Naive thymus-derived CD4-positive, alpha-beta T cell (primary cell): ENCODE data around the gene ZNF774. TPM values are rescaled to one million over a fixed set of nuclear protein-coding genes. Genes with fewer than 3 reads are reported as not detected.
A peak's percentile ranks its signal among the peaks of the same experiment; 100 is the strongest.

Experiments
- ATAC-seq: fragments of 150-1000 bp; cut with Tn5 transposase; 2 replicates; pipeline ENCODE4 v1.10.0; 2021; ENCODE audit warnings: mild to moderate bottlenecking, moderate library complexity
- CTCF ChIA-PET: fragments of 350-600 bp; sonication (Branson Sonifier 250); formaldehyde crosslinking; loops from one replicate; lab custom pipeline; 2021; ENCODE audit warnings: antibody characterized with exemption; lab: Charles Lee
- POLR2A ChIA-PET: fragments of 350-600 bp; sonication (Branson Sonifier 250); formaldehyde crosslinking; loops from one replicate; lab custom pipeline; 2021; ENCODE audit warnings: antibody characterized with exemption, inconsistent platforms; lab: Charles Lee
- DNase-seq, 9 donors: peaks; one replicate each; pipeline versions ENCODE4 v3.0.0 to v3.0.0-alpha.2; 2020 to 2022; ENCODE audit warnings: mixed read lengths in 1 of 9
- H3K27ac ChIP-seq: one replicate; pipeline ENCODE4 v1.7.0; 2013; ENCODE audit warnings: mild to moderate bottlenecking, low read depth, low read length, moderate library complexity
- H3K27me3 ChIP-seq, 2 donors: one replicate each; pipeline ENCODE4 v1.7.0; 2013; ENCODE audit warnings: low read length in 2 of 2, mild to moderate bottlenecking in 2 of 2, moderate library complexity in 2 of 2; ENCODE audit not compliant: control insufficient read depth in 2 of 2, insufficient read depth in 2 of 2
- H3K36me3 ChIP-seq, 3 experiments: 1 replicate in 2 of 3; 2 replicates in 1 of 3; pipeline ENCODE4 v1.7.0; 2013; ENCODE audit warnings: low read length in 3 of 3, mild to moderate bottlenecking in 3 of 3, moderate library complexity in 1 of 3; ENCODE audit not compliant: insufficient read depth in 3 of 3, control insufficient read depth in 2 of 3
- H3K4me1 ChIP-seq, 2 donors: one replicate each; pipeline ENCODE4 v1.7.0; 2013; ENCODE audit warnings: low read length in 2 of 2, mild to moderate bottlenecking in 2 of 2, moderate library complexity in 1 of 2; ENCODE audit not compliant: control insufficient read depth in 2 of 2, insufficient read depth in 2 of 2
- H3K4me3 ChIP-seq: 2 replicates; pipeline ENCODE4 v1.7.0; 2013; ENCODE audit warnings: mild to moderate bottlenecking, low read length
- H3K9me3 ChIP-seq, 3 experiments: 1 replicate in 2 of 3; 2 replicates in 1 of 3; pipeline ENCODE4 v1.7.0; 2013; ENCODE audit warnings: low read length in 3 of 3; ENCODE audit not compliant: control insufficient read depth in 2 of 3
- H3K27ac Mint-ChIP-seq, 9 donors: one replicate each; pipeline ENCODE4 v1.8.0; 2020 to 2022; ENCODE audit warnings: mixed read lengths in 9 of 9, mild to moderate bottlenecking in 8 of 9, moderate library complexity in 5 of 9, inconsistent platforms in 2 of 9
- H3K27me3 Mint-ChIP-seq, 5 donors: one replicate each; pipeline ENCODE4 v1.8.0; 2021 to 2022; ENCODE audit warnings: mixed read lengths in 5 of 5, mild to moderate bottlenecking in 1 of 5
- H3K36me3 Mint-ChIP-seq, 5 donors: one replicate each; pipeline ENCODE4 v1.8.0; 2020 to 2022; ENCODE audit warnings: mixed read lengths in 5 of 5, mild to moderate bottlenecking in 3 of 5, inconsistent platforms in 1 of 5
- H3K4me1 Mint-ChIP-seq, 7 donors: one replicate each; pipeline ENCODE4 v1.8.0; 2020 to 2022; ENCODE audit warnings: mixed read lengths in 7 of 7, mild to moderate bottlenecking in 3 of 7, inconsistent platforms in 1 of 7
- H3K4me3 Mint-ChIP-seq, 10 donors: one replicate each; pipeline ENCODE4 v1.8.0; 2020 to 2022; ENCODE audit warnings: mild to moderate bottlenecking in 10 of 10, mixed read lengths in 10 of 10, moderate library complexity in 6 of 10, inconsistent platforms in 2 of 10
- H3K9me3 Mint-ChIP-seq, 11 donors: one replicate each; pipeline ENCODE4 v1.8.0; 2020 to 2022; ENCODE audit warnings: mixed read lengths in 11 of 11, mild to moderate bottlenecking in 4 of 11, inconsistent platforms in 1 of 11, moderate library complexity in 1 of 11
- intact Hi-C, 2 donors: fragments of 100-400 bp; cut with micrococcal nuclease; formaldehyde crosslinking; loops; one replicate each; pipeline ENCODE4 v1.15.1; 2023
- polyA plus RNA-seq, 2 donors: library from polyadenylated mRNA; unstranded; fragments of 300-500 nt; fragmentation: Illumina TruSeq; gene quantifications; one replicate each; pipeline ENCODE4 v1.2.3, GENCODE V29; 2021
- total RNA-seq, 6 experiments: library from RNA in 5 of 6; stranded (reverse) in 5 of 6; gene quantifications; 1 replicate in 5 of 6; 2 replicates in 1 of 6; pipeline ENCODE4 v1.2.3 and lab custom pipeline; 2021 to 2026

Gene ZNF774
- total and polyA plus RNA-seq, 7 experiments from 2014 or later: 0.08 to 2.0 (median 0.41) TPM

DNA sequence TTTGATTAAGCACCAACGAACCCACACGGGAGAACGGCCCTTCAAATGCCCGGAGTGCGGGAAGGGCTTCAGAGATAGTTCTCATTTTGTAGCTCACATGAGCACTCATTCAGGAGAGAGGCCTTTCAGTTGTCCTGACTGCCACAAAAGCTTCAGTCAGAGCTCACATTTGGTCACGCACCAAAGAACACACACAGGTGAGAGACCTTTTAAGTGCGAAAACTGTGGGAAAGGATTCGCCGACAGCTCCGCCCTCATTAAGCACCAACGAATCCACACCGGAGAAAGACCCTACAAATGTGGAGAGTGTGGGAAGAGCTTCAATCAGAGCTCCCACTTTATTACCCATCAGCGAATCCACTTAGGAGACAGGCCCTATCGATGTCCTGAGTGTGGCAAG lies 8.7 kb downstream of the ZNF774 start:
- Mint-ChIP-seq H3K9me3 (no peaks in the 10 kb centered on the region), H3K27ac (no peak overlapping the region), H3K4me3 (no peak overlapping the region), H3K36me3 (peaks cover 0 to 10% (median 0%) of the 10 kb centered on the region in 5 donors), H3K27me3 (no peaks in the 10 kb centered on the region), H3K4me1 (peaks cover 9 to 39% (median 26%) of the 10 kb centered on the region in 7 donors)
- Histone ChIP-seq H3K36me3 (no peaks in the 10 kb centered on the region), H3K27ac (no peak overlapping the region), H3K27me3 (no peaks in the 10 kb centered on the region), H3K9me3 (no peaks in the 10 kb centered on the region), H3K4me3 (no peak overlapping the region), H3K4me1 (peaks cover 6 to 13% of the 10 kb centered on the region in 2 donors)
- ChIA-PET POLR2A (no interaction called here), CTCF (interaction anchor here (0.7 to 5.2 kb wide), 15 partner anchors 9 to 525 kb away, joined by 3 to 79 read pairs (median 4); partner anchors contain the start of gene IQGAP1)
- no peak for ATAC-seq
- intact Hi-C loops: loop anchor here (5.0 to 10.0 kb wide), 5 partner anchors 38 to 284 kb away; partner anchors contain the start of genes CIB1 (in 1 of the 2) and GDPGP1 (in 1 of the 2)
- DNase-seq: no peak

DNA sequence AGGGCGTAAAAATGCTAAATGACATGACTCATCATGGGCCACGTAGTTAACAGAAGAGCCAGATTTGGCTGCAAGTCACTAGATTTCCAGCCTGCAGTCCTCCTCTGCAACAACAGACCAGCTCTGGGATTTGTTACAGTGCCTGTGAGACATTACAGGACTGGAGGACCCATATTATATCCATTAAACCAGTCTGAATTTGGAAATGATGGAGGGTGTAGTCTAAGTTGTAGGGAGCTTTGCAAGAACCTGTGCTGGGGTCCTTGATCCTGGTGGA lies 10.8 kb downstream of the ZNF774 start:
- Mint-ChIP-seq H3K9me3 (no peaks in the 10 kb centered on the region), H3K27ac (no peak overlapping the region), H3K36me3 (peaks cover 0 to 10% (median 0%) of the 10 kb centered on the region in 5 donors), H3K4me1 (peaks cover 11 to 35% (median 34%) of the 10 kb centered on the region in 7 donors), H3K27me3 (no peaks in the 10 kb centered on the region), H3K4me3 (peak overlapping the region in 1 of 10 donors; percentile 44)
- ChIA-PET CTCF (interaction anchor here (0.7 to 5.2 kb wide), 12 partner anchors 11 to 122 kb away, joined by 3 to 79 read pairs (median 6); partner anchors contain the start of gene ZNF774), POLR2A (interaction anchor here (1.2 to 1.4 kb wide), 3 partner anchors 25 to 86 kb away, joined by 3 to 5 read pairs (median 4); partner anchors contain the start of gene IQGAP1)
- intact Hi-C loops: loop anchor here (1.0 to 10.0 kb wide), 11 partner anchors 14 to 524 kb away; partner anchors contain the start of genes CIB1 (in 1 of the 2), GDPGP1 (in 1 of the 2) and IQGAP1 (in 1 of the 2)
- Histone ChIP-seq H3K36me3 (no peaks in the 10 kb centered on the region), H3K27ac (no peak overlapping the region), H3K9me3 (no peaks in the 10 kb centered on the region), H3K27me3 (no peaks in the 10 kb centered on the region), H3K4me1 (peaks cover 6 to 13% of the 10 kb centered on the region in 2 donors), H3K4me3 (no peak overlapping the region)
- no peak for DNase-seq
- ATAC-seq: no peak

DNA sequence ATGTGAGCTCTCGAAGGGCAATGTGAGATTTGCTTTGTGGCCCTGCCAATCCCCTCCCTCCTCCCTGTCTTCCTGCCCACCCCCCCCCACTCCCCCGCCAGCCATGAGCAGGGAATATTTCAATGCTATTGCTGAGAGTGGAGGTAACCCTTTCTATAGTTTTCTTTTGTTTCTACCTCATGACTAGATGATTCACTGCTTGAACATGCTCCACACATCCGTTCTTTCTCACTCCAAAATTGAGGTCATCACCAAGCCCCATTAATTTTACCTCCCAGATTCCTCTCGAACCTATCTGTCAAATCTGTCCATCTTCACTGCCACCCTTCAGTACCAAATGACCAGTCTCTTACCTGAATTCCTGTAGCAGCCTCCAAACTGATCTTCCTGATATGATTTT lies 12.2 kb downstream of the ZNF774 start:
- H3K9me3 ChIP-seq: no peaks in the 10 kb centered on the region
- ATAC-seq (no peak), DNase-seq (no peak)
- ChIA-PET CTCF (interaction anchor here (0.6 to 5.2 kb wide), 2 partner anchors 33 to 116 kb away, joined by 4 to 79 read pairs; no protein-coding TSS in a partner anchor), POLR2A (interaction anchor here (1.1 kb wide), 1 partner anchor 9 kb away, joined by 4 read pairs; no protein-coding TSS in a partner anchor)
- H3K27me3 ChIP-seq: no peaks in the 10 kb centered on the region
- H3K27me3 Mint-ChIP-seq: no peaks in the 10 kb centered on the region
- peaks cover 6 to 13% of the 10 kb centered on the region in 2 donors for H3K4me1 ChIP-seq
- H3K9me3 Mint-ChIP-seq: no peaks in the 10 kb centered on the region
- peaks cover 0 to 10% (median 0%) of the 10 kb centered on the region in 5 donors for H3K36me3 Mint-ChIP-seq
- H3K27ac ChIP-seq: no peak overlapping the region
- intact Hi-C loops: loop anchor here (5.0 to 10.0 kb wide), 5 partner anchors 38 to 281 kb away; partner anchors contain the start of genes CIB1 (in 1 of the 2) and GDPGP1 (in 1 of the 2)
- H3K27ac Mint-ChIP-seq: no peak overlapping the region
- no peaks in the 10 kb centered on the region for H3K36me3 ChIP-seq
- no peak overlapping the region for H3K4me3 Mint-ChIP-seq
- no peak overlapping the region for H3K4me3 ChIP-seq
- peaks cover 11 to 42% (median 28%) of the 10 kb centered on the region in 7 donors for H3K4me1 Mint-ChIP-seq

DNA sequence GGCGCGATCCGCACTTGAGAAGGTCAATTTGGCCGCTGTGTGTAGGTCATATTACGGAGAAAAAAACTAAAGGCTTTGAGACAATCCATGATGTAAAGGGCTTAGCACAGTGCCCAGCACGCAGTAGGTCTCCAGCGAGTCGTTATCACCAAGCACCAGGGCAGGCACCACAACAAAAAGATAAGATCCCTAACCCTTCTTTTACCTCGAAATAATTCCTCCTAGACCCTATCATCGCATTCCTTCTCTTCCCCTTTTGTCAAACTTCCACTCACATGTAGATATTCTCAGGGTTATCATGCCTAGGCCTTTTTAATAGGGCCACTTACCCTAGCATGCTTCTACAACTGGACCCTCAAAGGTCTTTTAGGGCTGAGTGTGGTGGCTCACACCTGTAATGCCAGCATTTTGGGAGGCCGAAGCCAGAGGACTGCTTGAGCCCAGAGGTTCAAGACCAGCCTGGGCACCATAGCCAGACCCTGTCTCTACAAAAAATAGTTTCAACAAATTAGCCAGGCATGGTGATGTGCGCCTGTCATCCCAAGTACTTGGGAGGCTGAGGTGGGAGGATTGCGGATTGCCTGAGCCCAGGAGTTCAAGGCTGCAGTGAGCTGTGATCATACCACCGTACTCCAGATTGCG lies 13.5 kb downstream of the ZNF774 start:
- no peaks in the 10 kb centered on the region for H3K27me3 ChIP-seq
- H3K27me3 Mint-ChIP-seq: no peaks in the 10 kb centered on the region
- DNase-seq (no peak), ATAC-seq (no peak)
- H3K27ac Mint-ChIP-seq: peak overlapping the region in 1 of 9 donors; percentile 62
- ChIA-PET CTCF (no interaction called here), POLR2A (interaction anchor here (0.8 to 1.5 kb wide), 2 partner anchors 22 to 53 kb away, joined by 3 to 4 read pairs; partner anchors contain the start of gene IQGAP1)
- H3K27ac ChIP-seq: no peak overlapping the region
- intact Hi-C loops: loop anchor here in 1 of 2 donors (10.0 kb wide), 1 partner anchor 279 kb away; no protein-coding TSS in a partner anchor
- H3K36me3 ChIP-seq: no peaks in the 10 kb centered on the region
- H3K36me3 Mint-ChIP-seq: peaks cover 0 to 4% (median 0%) of the 10 kb centered on the region in 5 donors
- H3K9me3 ChIP-seq: no peaks in the 10 kb centered on the region
- H3K4me1 ChIP-seq: peaks cover 6 to 13% of the 10 kb centered on the region in 2 donors
- no peaks in the 10 kb centered on the region for H3K9me3 Mint-ChIP-seq
- H3K4me3 Mint-ChIP-seq: no peak overlapping the region
- peaks cover 17 to 46% (median 28%) of the 10 kb centered on the region in 7 donors for H3K4me1 Mint-ChIP-seq
- no peak overlapping the region for H3K4me3 ChIP-seq

DNA sequence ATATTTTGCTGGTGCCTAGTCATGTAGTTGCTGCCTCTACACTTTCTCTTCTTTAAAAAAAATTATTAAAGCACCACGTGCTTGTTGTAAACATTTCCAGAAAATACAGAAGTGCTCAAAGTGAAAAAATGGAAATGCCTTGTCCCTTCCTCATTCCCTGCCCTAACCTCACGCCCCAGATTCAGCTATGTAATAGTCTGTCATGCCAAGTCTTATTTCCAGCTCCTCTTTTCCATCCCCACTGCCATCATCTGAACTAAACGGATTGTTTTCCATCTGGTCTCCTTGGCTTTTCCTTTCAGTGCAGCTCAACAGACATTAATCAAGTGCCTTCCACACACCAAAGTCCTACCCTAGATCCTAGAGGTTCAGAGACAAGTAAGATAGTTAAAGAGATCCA lies 15.5 kb downstream of the ZNF774 start:
- intact Hi-C loops: loop anchor here in 1 of 2 donors (10.0 kb wide), 1 partner anchor 277 kb away; no protein-coding TSS in a partner anchor

DNA sequence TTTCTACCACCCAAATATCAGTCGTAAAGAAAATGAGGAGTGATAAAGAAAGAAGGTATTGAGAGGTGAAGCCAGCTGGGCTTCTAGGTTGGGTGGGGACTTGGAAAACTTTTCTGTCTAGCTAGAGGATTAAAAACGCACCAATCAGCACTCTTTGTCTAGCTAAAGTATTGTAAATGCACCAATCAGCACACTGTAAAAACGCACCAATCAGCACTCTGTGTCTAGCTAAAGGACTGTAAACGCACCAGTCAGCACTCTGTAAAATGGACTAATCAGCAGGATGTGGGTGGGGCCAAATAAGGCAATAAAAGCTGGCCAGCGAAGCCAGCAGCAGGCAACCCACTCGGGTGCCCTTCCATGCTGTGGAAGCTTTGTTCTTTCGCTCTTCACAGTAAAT lies 23.0 kb downstream of the ZNF774 start:
- POLR2A ChIA-PET: interaction anchor here (0.8 to 1.9 kb wide), 3 partner anchors 8 to 31 kb away, joined by 3 to 9 read pairs (median 5); partner anchors contain the start of gene IQGAP1
- intact Hi-C loops: loop anchor here (5.0 kb wide), 2 partner anchors 37 to 342 kb away; partner anchors contain the start of gene BLM (in 1 of the 2)
- Mint-ChIP-seq H3K36me3 (peaks cover 0 to 39% (median 0%) of the 10 kb centered on the region in 5 donors), H3K27me3 (no peaks in the 10 kb centered on the region), H3K27ac (no peak overlapping the region), H3K4me1 (peaks cover 24 to 51% (median 48%) of the 10 kb centered on the region in 7 donors), H3K9me3 (peaks cover 0 to 21% (median 11%) of the 10 kb centered on the region in 11 donors), H3K4me3 (peak overlapping the region in 2 of 10 donors; percentile 22 to 37)
- ATAC-seq (no peak), DNase-seq (no peak)
- peaks cover 0 to 10% (median 7%) of the 10 kb centered on the region in 3 experiments for H3K9me3 ChIP-seq
- CTCF ChIA-PET: interaction anchor here (0.6 to 1.0 kb wide), 2 partner anchors 29 to 63 kb away, joined by 3 read pairs; no protein-coding TSS in a partner anchor
- H3K27ac ChIP-seq: no peak overlapping the region
- no peaks in the 10 kb centered on the region for H3K27me3 ChIP-seq
- no peaks in the 10 kb centered on the region for H3K36me3 ChIP-seq
- no peak overlapping the region for H3K4me3 ChIP-seq
- H3K4me1 ChIP-seq: peaks cover 32 to 35% of the 10 kb centered on the region in 2 donors

More for the DNA sequence above, 15.5 kb downstream of the ZNF774 start:
- H3K27me3 ChIP-seq: no peaks in the 10 kb centered on the region
- no peak overlapping the region for H3K27ac Mint-ChIP-seq
- peaks cover 15 to 38% (median 19%) of the 10 kb centered on the region in 7 donors for H3K4me1 Mint-ChIP-seq
- H3K4me3 ChIP-seq: no peak overlapping the region
- H3K36me3 Mint-ChIP-seq: peaks cover 0 to 1% (median 0%) of the 10 kb centered on the region in 5 donors
- no peaks in the 10 kb centered on the region for H3K9me3 Mint-ChIP-seq
- no peaks in the 10 kb centered on the region for H3K27me3 Mint-ChIP-seq
- ATAC-seq (peak; percentile 46), DNase-seq (no peak)
- H3K9me3 ChIP-seq: no peaks in the 10 kb centered on the region
- no peak overlapping the region for H3K27ac ChIP-seq
- no peaks in the 10 kb centered on the region for H3K36me3 ChIP-seq
- POLR2A ChIA-PET: interaction anchor here (1.1 to 2.0 kb wide), 3 partner anchors 8 to 39 kb away, joined by 3 to 9 read pairs (median 5); no protein-coding TSS in a partner anchor
- H3K4me3 Mint-ChIP-seq: no peak overlapping the region
- CTCF ChIA-PET: interaction anchor here (0.6 to 2.1 kb wide), 2 partner anchors 111 to 115 kb away, joined by 3 to 9 read pairs; no protein-coding TSS in a partner anchor
- H3K4me1 ChIP-seq: peaks cover 1 to 5% of the 10 kb centered on the region in 2 donors
